Gastrocnemius medialis (tissue), 4 donors: ENCODE measurements around the gene ENDOG.

Source experiments
- POLR2A ChIP-seq, 2 donors: fragments of 450-650 bp; IDR thresholded peaks; one replicate each; pipeline ENCODE4 v1.6.1; 2017; ENCODE audit warnings: antibody characterized with exemption in 2 of 2, mild to moderate bottlenecking in 2 of 2, moderate library complexity in 2 of 2
- TF ChIP-seq, protein P1 (sequence below), 5 experiments: fragments of 450-650 bp in 3 of 5; fragments of 200-600 bp in 2 of 5; sonication (generic) in 2 of 5; IDR thresholded peaks in 4 of 5; conservative IDR thresholded peaks in 1 of 5; 1 replicate in 4 of 5; 2 replicates in 1 of 5; pipeline ENCODE4 v1.5.1; 2016 to 2019; ENCODE audit warnings: antibody characterized with exemption in 5 of 5, mild to moderate bottlenecking in 3 of 5, moderate library complexity in 3 of 5

- TF ChIP-seq, protein P1, sequence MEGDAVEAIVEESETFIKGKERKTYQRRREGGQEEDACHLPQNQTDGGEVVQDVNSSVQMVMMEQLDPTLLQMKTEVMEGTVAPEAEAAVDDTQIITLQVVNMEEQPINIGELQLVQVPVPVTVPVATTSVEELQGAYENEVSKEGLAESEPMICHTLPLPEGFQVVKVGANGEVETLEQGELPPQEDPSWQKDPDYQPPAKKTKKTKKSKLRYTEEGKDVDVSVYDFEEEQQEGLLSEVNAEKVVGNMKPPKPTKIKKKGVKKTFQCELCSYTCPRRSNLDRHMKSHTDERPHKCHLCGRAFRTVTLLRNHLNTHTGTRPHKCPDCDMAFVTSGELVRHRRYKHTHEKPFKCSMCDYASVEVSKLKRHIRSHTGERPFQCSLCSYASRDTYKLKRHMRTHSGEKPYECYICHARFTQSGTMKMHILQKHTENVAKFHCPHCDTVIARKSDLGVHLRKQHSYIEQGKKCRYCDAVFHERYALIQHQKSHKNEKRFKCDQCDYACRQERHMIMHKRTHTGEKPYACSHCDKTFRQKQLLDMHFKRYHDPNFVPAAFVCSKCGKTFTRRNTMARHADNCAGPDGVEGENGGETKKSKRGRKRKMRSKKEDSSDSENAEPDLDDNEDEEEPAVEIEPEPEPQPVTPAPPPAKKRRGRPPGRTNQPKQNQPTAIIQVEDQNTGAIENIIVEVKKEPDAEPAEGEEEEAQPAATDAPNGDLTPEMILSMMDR (IDR thresholded peaks at IDR 0.05 in 4 of 5, conservative IDR thresholded peaks at IDR 0.05 in 1 of 5): no peak
- peak; percentile 73 to 86 for TF ChIP-seq POLR2A (IDR thresholded peaks at IDR 0.05)
Measured at GRCh38 chr9:128771745-128772519, 46.4 kb upstream of the ENDOG start, which contains the start of gene ZER1.
